ENCODE data around the gene SMAD7. TPM values are rescaled to one million over a fixed set of nuclear protein-coding genes. Genes with fewer than 3 reads are reported as not detected.

The SMAD7 gene
- polyA plus RNA-seq, 2 of the 4 experiments (the other 2 are of a cell fraction): 19.9 to 26.9 TPM

DNA sequence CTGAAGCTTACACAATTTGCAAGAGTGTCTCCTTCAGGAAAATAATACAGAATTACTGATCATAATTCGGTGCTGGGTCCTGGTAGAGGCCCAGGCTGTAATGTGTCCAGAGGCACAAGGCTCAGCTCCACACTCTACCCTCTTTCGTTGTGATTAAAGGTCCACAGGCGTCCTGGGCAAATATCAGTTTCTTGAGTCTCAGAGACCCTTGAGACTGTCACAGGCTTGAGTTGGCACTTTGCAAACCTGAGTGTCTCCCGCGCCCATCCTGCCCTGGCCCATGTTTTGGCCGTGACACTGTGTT is 46.9 kb upstream of the SMAD7 start:
- TF ChIP-seq RARB (CRISPR knock-in tag; IDR thresholded peaks at IDR 0.05): no peak
- TF ChIP-seq RAD21 (conservative IDR thresholded peaks at IDR 0.05 in 1 of 2, IDR thresholded peaks at IDR 0.05 in 1 of 2): no peak
- TF ChIP-seq BHLHE40 (IDR thresholded peaks at IDR 0.05; ENCODE audit: low read depth, low read length): no peak
- no peak for TF ChIP-seq KDM5A (IDR thresholded peaks at IDR 0.05)
- Histone ChIP-seq H3K4me2 (peak overlapping the region; percentile 96), H3K4me1 (peaks cover 61% of the 10 kb centered on the region), H3K9me3 (no peaks in the 10 kb centered on the region), H3K4me3 (peak overlapping the region; percentile 30; the same call in 2 of the 3 replicates), H3K27ac (peak overlapping the region; percentile 91 to 100)
- POLR2A ChIA-PET: interaction anchor here (0.6 to 2.9 kb wide), 5 partner anchors 22 to 59 kb away, joined by 3 to 27 read pairs (median 4); no protein-coding TSS in a partner anchor
- CTCF ChIA-PET: interaction anchor here (0.7 to 2.2 kb wide), 11 partner anchors 9 to 338 kb away, joined by 3 to 8 read pairs (median 3); no protein-coding TSS in a partner anchor
- ATAC-seq: peak; percentile 31 to 74; a peak in 5 of 6 replicates
- FAIRE-seq: no peak
- WGBS (ENCODE audit: missing lambda C conversion rate): 0% methylated on average over 5 of the region's 6 CpGs
- no peak for DNase-seq (ENCODE audit: low read depth in 1 of 2, low spot score in 1 of 2)

- Histone ChIP-seq H3K4me1 (peaks cover 66% of the 10 kb centered on the region), H3K9me3 (no peaks in the 10 kb centered on the region), H3K4me2 (peak overlapping the region; percentile 96), H3K27ac (peak overlapping the region; percentile 91 to 100), H3K4me3 (peak overlapping the region; percentile 30; the same call in 1 of the 3 replicates)
- FAIRE-seq: no peak
- ChIA-PET POLR2A (interaction anchor here (0.6 to 2.9 kb wide), 5 partner anchors 20 to 56 kb away, joined by 3 to 27 read pairs (median 4); no protein-coding TSS in a partner anchor), CTCF (interaction anchor here (0.7 to 2.2 kb wide), 9 partner anchors 8 to 339 kb away, joined by 3 to 8 read pairs (median 4); no protein-coding TSS in a partner anchor)
- 7% methylated on average over 6 of the region's 8 CpGs for WGBS (ENCODE audit: missing lambda C conversion rate)
- ATAC-seq: peak; percentile 51 to 75
- peak; percentile 64 to 91 for DNase-seq (ENCODE audit: low read depth in 1 of 2, low spot score in 1 of 2)
- no peak for TF ChIP-seq FOXS1 (CRISPR knock-in tag; IDR thresholded peaks at IDR 0.05)
- no peak for TF ChIP-seq CHD2 (IDR thresholded peaks at IDR 0.05; ENCODE audit: low read length, partially characterized antibody)
- TF ChIP-seq EHMT2 (IDR thresholded peaks at IDR 0.05; ENCODE audit: low read depth): no peak
- TF ChIP-seq ZSCAN20 (CRISPR knock-in tag; IDR thresholded peaks at IDR 0.05): no peak
- no peak for TF ChIP-seq KDM5A (IDR thresholded peaks at IDR 0.05)
- no peak for TF ChIP-seq NPAS2 (CRISPR knock-in tag; IDR thresholded peaks at IDR 0.05; ENCODE audit: borderline replicate concordance)
- no peak for TF ChIP-seq HDAC2 (IDR thresholded peaks at IDR 0.05)
- peak; percentile 71 for TF ChIP-seq BHLHE40 (IDR thresholded peaks at IDR 0.05; ENCODE audit: low read depth, low read length)
- TF ChIP-seq JUNB (IDR thresholded peaks at IDR 0.05): peak; percentile 55; the same call in 1 of the 2 replicates
- TF ChIP-seq CHD4 (IDR thresholded peaks at IDR 0.05; ENCODE audit: borderline replicate concordance): no peak
- peak; percentile 26; the same call in 2 of the 3 replicates for TF ChIP-seq SMC3 (IDR thresholded peaks at IDR 0.05)
- no peak for TF ChIP-seq FOSL2 (IDR thresholded peaks at IDR 0.05)
- TF ChIP-seq FOSL2 (CRISPR knock-in tag; IDR thresholded peaks at IDR 0.05): peak; percentile 66
- peak; percentile 46 to 73; a peak in 3 of 5 replicates for TF ChIP-seq JUN (IDR thresholded peaks at IDR 0.05)
- TF ChIP-seq GATA3 (IDR thresholded peaks at IDR 0.05; ENCODE audit: borderline replicate concordance): peak; percentile 97
- TF ChIP-seq HMGXB4 (CRISPR knock-in tag; IDR thresholded peaks at IDR 0.05; ENCODE audit: borderline replicate concordance): no peak
- TF ChIP-seq ZC3H11A (IDR thresholded peaks at IDR 0.05): no peak
- no peak for TF ChIP-seq RARB (CRISPR knock-in tag; IDR thresholded peaks at IDR 0.05)
- TF ChIP-seq EHF (CRISPR knock-in tag; IDR thresholded peaks at IDR 0.05): 0 out of 2 replicates have a peak, but pooled peaks have one; percentile 28
- peak; percentile 75 for TF ChIP-seq MAFK (IDR thresholded peaks at IDR 0.05; ENCODE audit: partially characterized antibody)
- TF ChIP-seq RCOR1 (IDR thresholded peaks at IDR 0.05; ENCODE audit: low read depth, low read length): no peak
- no peak for TF ChIP-seq ZFP36 (IDR thresholded peaks at IDR 0.05; ENCODE audit: borderline replicate concordance, partially characterized antibody)
- TF ChIP-seq FOSB (CRISPR knock-in tag; IDR thresholded peaks at IDR 0.05): no peak
- TF ChIP-seq RNF2 (IDR thresholded peaks at IDR 0.05; ENCODE audit: borderline replicate concordance, low read depth): no peak
- no peak for TF ChIP-seq HES2 (IDR thresholded peaks at IDR 0.05)
- TF ChIP-seq ZNF302 (CRISPR knock-in tag; IDR thresholded peaks at IDR 0.05): no peak
- TF ChIP-seq MAX (IDR thresholded peaks at IDR 0.05): no peak; the same call in 1 of the 2 replicates
- TF ChIP-seq, protein P1, sequence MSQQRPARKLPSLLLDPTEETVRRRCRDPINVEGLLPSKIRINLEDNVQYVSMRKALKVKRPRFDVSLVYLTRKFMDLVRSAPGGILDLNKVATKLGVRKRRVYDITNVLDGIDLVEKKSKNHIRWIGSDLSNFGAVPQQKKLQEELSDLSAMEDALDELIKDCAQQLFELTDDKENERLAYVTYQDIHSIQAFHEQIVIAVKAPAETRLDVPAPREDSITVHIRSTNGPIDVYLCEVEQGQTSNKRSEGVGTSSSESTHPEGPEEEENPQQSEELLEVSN (IDR thresholded peaks at IDR 0.05; ENCODE audit: borderline replicate concordance, low read depth): no peak
- TF ChIP-seq, protein P2, sequence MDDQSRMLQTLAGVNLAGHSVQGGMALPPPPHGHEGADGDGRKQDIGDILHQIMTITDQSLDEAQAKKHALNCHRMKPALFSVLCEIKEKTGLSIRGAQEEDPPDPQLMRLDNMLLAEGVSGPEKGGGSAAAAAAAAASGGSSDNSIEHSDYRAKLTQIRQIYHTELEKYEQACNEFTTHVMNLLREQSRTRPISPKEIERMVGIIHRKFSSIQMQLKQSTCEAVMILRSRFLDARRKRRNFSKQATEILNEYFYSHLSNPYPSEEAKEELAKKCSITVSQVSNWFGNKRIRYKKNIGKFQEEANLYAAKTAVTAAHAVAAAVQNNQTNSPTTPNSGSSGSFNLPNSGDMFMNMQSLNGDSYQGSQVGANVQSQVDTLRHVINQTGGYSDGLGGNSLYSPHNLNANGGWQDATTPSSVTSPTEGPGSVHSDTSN (IDR thresholded peaks at IDR 0.05): no peak
- TF ChIP-seq CBX8 (IDR thresholded peaks at IDR 0.05): no peak
- TF ChIP-seq HEYL (CRISPR knock-in tag; IDR thresholded peaks at IDR 0.05): no peak
- TF ChIP-seq NFE2L2 (conservative IDR thresholded peaks at IDR 0.05; ENCODE audit: low read length): no peak
- TF ChIP-seq RFX5 (IDR thresholded peaks at IDR 0.05): no peak
- TF ChIP-seq HOXB13 (CRISPR knock-in tag; IDR thresholded peaks at IDR 0.05; ENCODE audit: low read depth): peak; percentile 47; the same call in 1 of the 2 replicates
Observed at GRCh38 chr18:48996901-48997463, 46.2 kb upstream of the SMAD7 start.

Data from A549 (cell line).